B cell (primary cell): ENCODE data around the gene C14orf119.

Source experiments
- CTCF ChIP-seq: fragments of 200-600 bp; IDR thresholded peaks from one replicate; pipeline ENCODE4 v1.8.0; 2022; ENCODE audit warnings: antibody characterized with exemption, mild to moderate bottlenecking
- EZH2 ChIP-seq: IDR thresholded peaks from 2 replicates; pipeline ENCODE4 v1.6.1; 2012; ENCODE audit warnings: borderline replicate concordance, low read depth, mild to moderate bottlenecking, moderate library complexity, low read length; ENCODE audit not compliant: insufficient read depth, poor library complexity, severe bottlenecking

GRCh38 chr14:23139874-23140273 lies 44.6 kb downstream of the C14orf119 start:
- no peak for TF ChIP-seq CTCF
- TF ChIP-seq EZH2: no peak
